ENCODE data around the gene CIDEB.

DNA sequence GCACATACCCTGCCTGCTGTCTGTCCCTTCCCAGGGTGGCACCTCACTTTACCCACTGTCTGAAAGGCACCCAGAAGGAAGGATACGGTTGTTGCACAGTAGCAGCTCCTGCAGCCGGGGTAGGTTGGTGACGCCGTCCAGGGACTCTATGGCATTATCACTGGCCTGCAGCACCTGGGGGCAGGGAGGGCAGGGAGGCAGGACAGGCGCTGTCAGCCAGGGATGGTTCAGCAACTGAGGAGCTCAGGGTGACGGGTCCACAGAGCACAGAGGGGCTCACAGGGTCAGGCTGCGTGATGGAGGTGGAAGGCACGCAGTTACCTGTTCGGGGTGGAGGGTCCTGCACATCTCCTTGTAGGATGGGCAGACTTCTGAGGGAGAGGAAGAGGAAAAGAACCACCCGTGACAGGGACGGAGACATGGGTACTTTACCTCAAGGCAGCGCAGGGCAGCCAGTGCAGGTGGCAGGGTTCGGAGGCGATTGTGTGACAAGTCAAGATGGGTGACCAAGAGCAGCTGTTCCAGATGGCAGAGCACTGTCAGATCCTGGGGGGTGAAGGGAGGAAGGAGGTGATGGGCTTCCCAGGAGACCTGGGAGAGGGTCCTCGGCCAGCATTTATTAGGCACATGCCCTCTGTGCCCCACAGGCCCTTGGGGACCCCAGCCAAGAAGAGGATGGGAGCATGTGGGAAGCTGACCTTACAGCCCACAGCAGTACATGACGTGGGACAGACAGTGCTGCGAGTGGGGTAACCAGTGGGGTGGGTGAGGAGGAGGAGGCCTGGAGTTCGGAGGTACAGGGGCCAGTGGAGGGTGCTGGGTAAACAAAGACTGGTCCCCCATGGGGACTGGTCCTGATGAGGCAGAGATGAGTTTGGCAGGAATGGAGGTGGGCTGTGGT lies 41.2 kb downstream of the CIDEB start:
- TF ChIP-seq, protein P1, sequence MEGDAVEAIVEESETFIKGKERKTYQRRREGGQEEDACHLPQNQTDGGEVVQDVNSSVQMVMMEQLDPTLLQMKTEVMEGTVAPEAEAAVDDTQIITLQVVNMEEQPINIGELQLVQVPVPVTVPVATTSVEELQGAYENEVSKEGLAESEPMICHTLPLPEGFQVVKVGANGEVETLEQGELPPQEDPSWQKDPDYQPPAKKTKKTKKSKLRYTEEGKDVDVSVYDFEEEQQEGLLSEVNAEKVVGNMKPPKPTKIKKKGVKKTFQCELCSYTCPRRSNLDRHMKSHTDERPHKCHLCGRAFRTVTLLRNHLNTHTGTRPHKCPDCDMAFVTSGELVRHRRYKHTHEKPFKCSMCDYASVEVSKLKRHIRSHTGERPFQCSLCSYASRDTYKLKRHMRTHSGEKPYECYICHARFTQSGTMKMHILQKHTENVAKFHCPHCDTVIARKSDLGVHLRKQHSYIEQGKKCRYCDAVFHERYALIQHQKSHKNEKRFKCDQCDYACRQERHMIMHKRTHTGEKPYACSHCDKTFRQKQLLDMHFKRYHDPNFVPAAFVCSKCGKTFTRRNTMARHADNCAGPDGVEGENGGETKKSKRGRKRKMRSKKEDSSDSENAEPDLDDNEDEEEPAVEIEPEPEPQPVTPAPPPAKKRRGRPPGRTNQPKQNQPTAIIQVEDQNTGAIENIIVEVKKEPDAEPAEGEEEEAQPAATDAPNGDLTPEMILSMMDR (conservative IDR thresholded peaks at IDR 0.05 in 1 of 2, IDR thresholded peaks at IDR 0.05 in 1 of 2; ENCODE audit: extremely low read depth in 1 of 2, insufficient read depth in 1 of 2, low read depth in 1 of 2, low read length in 2 of 2): no peak
- TF ChIP-seq EZH2 (IDR thresholded peaks at IDR 0.05; ENCODE audit: borderline replicate concordance, low read length): no peak

All from mammary epithelial cell (primary cell).